Activated T-cell treated with anti-CD3 and anti-CD28 coated beads for 4 hours (primary cell): ENCODE measurements around the gene RIMOC1.
A peak's percentile ranks its signal among the peaks of the same experiment; 100 is the strongest.

ENCODE experiments used
- DNase-seq: peaks from one replicate; pipeline ENCODE4 v3.0.0-alpha.2; 2020

Gene RIMOC1

GRCh38 chr5:41903892-41904799 is at the start of gene RIMOC1:
Gene RIMOC1 (plus strand): TSS chr5:41904344. CDS start chr5:41904368, 24 bp downstream.
- DNase-seq = peak; percentile 93

- DNase-seq = peak; percentile 52
These were observed 47.3 kb upstream of the RIMOC1 start for GRCh38 chr5:41856644-41857491.

- DNase-seq = no peak
These were observed 46.2 kb upstream of the RIMOC1 start for GRCh38 chr5:41857989-41858388.

- no peak for DNase-seq
These were observed 45.3 kb upstream of the RIMOC1 start for GRCh38 chr5:41858890-41859289.

- no peak for DNase-seq
These were observed 40.2 kb upstream of the RIMOC1 start for GRCh38 chr5:41863871-41864486.

GRCh38 chr5:41869151-41869723 is 34.9 kb upstream of the RIMOC1 start:
- no peak for DNase-seq

- peak; percentile 84 for DNase-seq
These were observed 34.2 kb upstream of the RIMOC1 start, which contains the start of gene OXCT1 for GRCh38 chr5:41869724-41870626. Gene OXCT1 (minus strand): TSS chr5:41870425. CDS start chr5:41870358, 67 bp downstream.

GRCh38 chr5:41870627-41871048 is 33.5 kb upstream of the RIMOC1 start:
- no peak for DNase-seq

- DNase-seq = no peak
These were observed 32.3 kb upstream of the RIMOC1 start for GRCh38 chr5:41871852-41872251.

GRCh38 chr5:41874512-41875060 is 29.6 kb upstream of the RIMOC1 start:
- no peak for DNase-seq

GRCh38 chr5:41875121-41875520 is 29.0 kb upstream of the RIMOC1 start:
- no peak for DNase-seq

- no peak for DNase-seq
These were observed 27.5 kb upstream of the RIMOC1 start for GRCh38 chr5:41876678-41877077.

- DNase-seq = no peak
These were observed 26.7 kb upstream of the RIMOC1 start for GRCh38 chr5:41877408-41877807.

GRCh38 chr5:41878173-41878572 is 26.0 kb upstream of the RIMOC1 start:
- DNase-seq = no peak

- no peak for DNase-seq
These were observed 25.3 kb upstream of the RIMOC1 start for GRCh38 chr5:41878643-41879478.

GRCh38 chr5:41882765-41883164 is 21.4 kb upstream of the RIMOC1 start:
- no peak for DNase-seq

GRCh38 chr5:41883243-41883642 is 20.9 kb upstream of the RIMOC1 start:
- no peak for DNase-seq

- no peak for DNase-seq
These were observed 20.2 kb upstream of the RIMOC1 start for GRCh38 chr5:41883936-41884335.

GRCh38 chr5:41885286-41885685 is 18.9 kb upstream of the RIMOC1 start:
- DNase-seq = no peak

GRCh38 chr5:41891066-41891707 is 13.0 kb upstream of the RIMOC1 start:
- DNase-seq = no peak
